Anterior cingulate cortex (tissue), 58 donors: ENCODE results near the gene AGAP3.

Experiments used
- DNase-seq, 58 donors: peaks; one replicate each; lab custom pipeline; 2025; lab: John Stamatoyannopoulos, UW

Gene AGAP3

DNA sequence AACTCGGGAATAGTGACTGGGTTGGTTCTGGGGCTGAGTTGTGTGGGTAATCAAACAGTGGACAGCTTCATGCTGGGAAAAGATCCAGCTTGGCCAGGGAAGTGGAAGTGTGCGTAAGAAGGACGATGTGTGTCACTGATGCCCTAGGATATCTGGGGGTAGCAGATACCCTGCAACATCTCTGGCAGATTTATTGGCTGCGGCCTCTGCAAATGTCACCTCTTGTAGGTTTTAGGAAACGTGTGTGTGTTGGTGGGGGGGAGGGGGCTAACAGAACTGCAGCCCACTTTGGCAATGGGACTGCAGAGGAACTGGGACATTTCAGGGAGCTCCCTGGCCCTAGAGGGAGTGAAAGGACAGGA, 965 bp upstream of the AGAP3 start:
- DNase-seq, result no peak

DNA sequence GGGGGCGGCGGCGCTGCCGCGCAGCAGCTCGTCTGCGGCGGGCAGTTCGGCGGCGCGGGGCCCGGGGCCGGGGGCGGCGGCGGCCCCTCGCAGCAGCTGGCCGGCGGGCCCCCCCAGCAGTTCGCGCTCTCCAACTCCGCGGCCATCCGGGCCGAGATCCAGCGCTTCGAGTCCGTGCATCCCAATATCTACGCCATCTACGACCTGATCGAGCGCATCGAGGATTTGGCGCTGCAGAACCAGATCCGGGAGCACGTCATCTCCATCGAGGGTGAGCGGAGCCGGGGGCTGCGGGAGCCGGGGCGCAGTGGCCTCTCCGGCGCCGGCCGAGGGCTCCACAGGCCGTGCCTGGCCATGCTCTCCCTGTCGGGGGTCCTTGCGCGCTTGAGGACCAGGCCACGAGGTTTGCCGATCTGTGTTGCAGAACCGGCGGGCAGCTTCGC, 548 bp downstream of the AGAP3 start:
- peak in 8 of 58 donors; percentile 39 to 61 (median 46) for DNase-seq

DNA sequence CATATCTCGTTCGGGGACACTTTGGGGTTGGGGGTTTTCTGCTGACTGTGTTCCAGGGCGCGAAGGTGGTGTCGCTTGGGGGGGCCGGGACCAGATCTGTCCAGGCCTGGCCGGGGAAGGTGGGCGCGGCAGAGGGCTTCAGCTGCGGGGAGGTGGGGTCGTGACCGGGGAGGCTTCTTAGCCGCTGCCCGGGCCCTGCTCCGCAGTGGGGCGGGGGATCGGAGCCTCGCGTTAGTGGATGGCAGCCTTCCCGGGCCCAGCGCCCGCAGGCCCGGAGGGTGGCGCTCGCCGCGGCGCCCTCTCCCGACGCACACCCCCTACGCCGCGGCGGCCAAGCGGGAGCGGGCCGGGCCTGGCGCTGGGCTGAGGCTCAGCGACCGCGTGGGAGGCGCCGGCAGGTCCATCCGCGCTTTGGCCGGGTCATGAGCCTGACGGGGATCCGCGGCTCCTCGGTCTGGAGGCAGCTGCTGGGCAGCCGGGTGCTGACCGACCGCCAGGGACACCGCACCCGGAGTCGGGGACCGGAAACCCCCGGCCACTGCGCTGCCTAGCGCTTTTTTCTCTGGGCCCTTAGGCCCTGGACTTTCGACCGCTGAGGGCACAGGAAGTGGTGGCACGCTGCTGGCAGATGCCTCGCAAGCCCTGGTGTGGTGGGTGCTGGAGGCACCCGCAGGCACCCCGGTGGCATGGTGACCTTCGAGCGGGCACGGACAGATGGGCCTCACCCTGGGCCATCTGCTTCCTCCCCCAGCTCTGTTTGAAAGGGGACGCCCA, 1.2 kb downstream of the AGAP3 start:
- DNase-seq, result peak in 47 of 58 donors; percentile 19 to 70 (median 49)

DNA sequence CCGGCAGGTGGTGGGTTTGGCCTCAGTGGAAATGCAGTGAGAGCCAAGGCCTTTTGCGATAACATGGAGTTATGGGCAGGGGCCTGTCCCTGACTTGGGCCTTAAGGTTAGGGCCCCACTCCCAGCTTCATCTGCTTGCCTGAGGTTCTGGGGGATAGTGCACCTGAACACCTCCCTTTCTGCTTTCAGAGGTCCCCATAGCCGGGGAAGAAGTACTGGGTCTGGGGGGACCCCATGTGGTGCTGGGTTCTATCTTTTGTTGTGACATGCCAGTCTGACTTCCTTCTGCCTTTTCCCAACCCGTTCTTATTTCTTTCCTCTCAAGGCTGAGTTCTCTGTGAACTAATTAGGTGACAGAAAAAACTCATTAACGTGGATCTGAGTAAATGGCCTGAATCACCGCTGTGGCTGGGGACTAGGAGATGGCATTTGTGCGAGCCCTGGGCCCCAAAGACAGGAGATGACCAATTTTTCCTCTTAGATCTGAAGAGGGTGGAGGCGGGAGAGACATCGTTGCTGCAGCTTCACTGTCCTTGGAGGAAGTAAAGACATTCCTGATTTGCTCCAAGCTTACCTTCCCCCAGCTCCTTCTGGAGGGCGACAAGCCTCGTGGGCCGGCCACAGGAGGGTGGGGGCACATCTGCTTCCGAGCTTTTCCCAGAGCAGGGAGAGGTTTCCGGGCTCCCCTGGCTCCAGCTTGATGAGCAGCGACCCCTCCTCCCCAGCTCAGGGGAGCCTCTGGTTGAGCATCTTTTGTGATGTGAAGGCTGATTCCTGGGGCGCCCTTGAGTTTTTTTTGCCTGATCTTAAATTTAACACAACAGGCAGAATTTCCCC, 2.0 kb downstream of the AGAP3 start:
- DNase-seq, result peak in 2 of 58 donors; percentile 26 to 33

DNA sequence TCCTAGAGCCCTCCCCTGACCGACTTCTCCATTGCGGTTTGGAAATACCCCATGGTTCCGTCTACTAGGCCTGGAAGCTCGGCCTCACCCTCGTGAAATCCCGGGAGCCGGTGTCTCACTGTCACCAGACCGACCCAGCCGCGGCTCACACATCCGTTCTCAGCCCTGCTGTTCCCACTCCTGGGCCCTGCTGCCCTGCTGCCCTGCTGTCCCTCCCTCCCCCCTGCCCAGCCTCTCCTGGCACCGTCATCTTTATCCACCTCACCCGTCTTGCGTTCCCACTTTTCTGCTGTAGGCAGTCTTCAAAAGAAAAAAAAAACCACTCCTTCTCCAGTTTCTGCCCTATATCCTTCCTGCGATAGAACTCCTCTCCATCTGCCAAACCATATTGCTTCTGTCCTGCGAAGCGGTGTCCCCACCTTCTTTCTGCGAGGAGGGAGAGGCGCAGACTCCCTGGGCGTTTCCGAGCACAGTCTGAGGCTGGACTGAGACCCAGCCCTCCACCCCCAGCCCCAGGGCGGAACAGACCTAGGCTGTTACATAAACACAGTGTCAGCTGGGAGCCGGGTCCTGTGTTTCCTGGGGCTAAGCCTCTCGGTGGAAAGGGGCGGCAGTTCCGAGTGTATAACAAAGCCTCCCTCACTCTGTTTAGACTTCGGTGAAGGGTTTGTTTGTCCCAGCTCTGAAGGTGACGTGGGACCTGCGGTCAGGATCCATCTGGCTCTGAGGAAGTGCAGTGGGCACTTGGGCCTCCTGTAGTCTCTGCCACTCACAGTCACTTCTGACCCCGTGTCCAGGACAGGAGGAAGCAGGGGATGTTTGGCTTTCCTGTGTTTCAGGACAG, 2.8 kb downstream of the AGAP3 start:
- peak in 30 of 58 donors; percentile 4 to 59 (median 32) for DNase-seq

DNA sequence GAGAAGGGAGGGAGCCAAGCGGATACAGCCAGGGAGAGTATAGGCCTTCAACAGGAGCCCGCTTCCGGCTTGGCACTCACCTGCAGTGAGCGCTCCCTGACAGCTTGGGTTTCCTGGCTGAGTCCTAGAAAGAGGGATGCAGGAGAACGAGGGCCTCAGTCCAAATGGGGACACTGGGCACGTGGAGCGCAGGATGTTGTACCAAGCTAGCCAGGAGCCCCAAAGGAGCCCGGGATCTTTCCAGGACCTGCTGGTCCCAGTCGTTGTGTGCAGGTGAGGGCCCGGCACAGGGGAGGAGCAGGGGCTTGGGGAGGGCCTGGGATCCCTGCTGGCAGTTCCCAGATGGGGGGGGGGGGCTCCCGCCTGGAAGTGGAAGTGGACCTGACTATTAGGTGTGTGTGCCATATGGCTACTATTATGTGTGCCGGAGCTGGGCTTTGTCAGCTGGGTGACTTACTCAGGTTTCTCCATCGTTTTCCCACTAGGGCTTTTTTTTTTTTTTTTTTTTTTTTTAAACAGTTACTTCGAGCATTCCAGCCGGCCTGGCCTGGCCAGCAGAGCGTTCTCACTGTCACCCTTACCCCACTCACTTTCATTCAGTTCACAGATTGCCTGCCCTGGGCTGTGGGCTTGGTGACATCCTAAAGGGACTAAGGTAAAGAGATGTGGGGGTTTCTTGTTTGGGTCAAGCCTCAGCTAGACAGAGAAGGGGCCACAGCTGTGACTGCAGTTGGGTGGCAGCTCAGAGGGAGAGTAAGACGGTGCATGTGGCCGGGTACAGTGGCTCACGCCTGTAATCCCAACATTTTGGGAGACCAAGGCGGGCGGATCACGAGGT, 3.8 kb downstream of the AGAP3 start:
- no peak for DNase-seq

DNA sequence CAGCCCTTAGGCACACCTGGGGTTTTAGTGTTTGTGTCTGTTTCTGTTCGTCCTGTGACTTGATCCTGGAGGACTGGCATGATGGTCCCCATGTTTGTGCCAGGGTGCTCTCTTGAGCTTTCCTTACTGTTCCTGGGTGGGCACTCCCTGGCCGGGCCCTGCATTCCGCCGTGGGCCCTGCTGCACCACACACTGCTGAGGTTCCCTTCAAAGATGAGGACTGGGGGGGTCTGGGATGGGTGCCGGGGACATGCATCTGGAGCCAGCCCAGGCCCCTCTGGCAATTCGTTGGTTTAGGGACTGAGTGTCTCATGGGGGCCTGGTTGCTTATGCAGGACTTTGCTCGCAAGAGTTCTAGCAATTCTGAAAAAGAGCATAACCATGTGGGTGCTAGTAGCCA, 4.7 kb downstream of the AGAP3 start:
- no peak for DNase-seq

DNA sequence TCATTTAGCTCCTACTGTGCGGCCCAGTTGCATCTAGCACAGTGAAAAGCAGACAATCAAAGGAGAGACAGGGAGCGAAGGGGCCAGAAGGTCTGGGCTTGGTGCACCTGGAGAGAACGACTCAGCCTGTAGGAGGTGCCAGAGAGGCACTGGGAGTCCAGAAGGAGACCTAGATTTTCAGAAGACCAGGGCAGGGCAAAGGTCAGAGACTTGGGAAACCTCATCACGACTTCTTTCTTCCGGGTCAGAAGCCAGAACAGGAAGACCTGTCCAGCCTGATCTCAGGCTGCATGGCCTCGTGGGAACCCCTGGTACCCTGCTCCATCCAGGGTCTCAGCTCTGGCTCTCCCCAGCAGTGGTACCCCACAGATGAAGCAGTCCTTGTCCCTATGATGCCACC, 5.2 kb downstream of the AGAP3 start:
- no peak for DNase-seq

DNA sequence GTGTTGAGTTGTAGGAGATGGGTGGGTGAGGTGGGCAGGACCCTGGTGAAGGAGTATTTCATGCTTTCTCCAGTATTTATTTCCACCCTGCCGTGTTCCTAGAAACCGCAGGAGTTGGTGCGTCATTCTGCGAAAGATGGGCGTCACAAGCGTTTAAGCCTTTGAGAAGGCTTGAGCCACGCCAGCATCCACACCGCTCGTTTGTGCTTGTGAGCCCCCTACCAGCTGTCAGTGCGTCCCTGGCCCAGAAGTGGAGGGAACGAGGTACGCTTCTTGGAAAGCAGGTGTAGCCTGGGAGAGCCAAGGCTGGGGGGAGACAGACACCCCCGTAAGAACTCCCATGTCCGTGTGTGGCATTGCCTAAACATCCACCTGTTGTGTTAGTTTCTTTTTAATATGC, 5.7 kb downstream of the AGAP3 start:
- no peak for DNase-seq

DNA sequence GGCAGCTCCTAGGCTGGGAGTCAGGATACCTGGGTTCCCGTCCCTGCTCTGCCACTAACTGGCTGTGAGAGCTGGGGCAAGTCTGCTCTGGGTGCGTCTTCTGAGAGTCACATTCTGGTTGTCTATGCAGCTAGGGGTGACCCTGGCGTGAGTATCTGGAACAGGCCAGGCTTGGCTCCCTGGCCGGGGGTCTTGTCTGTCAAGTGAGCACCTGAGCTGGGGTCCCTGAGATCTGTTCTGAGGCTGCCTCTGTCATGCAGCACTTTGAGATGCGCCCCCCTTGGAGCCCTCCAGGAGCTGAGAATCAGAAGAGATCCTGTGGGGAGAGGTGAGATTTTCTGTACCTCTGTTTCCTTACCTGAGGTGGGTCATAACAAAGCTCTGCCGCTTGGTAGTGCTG, 7.5 kb downstream of the AGAP3 start:
- DNase-seq, result no peak

DNA sequence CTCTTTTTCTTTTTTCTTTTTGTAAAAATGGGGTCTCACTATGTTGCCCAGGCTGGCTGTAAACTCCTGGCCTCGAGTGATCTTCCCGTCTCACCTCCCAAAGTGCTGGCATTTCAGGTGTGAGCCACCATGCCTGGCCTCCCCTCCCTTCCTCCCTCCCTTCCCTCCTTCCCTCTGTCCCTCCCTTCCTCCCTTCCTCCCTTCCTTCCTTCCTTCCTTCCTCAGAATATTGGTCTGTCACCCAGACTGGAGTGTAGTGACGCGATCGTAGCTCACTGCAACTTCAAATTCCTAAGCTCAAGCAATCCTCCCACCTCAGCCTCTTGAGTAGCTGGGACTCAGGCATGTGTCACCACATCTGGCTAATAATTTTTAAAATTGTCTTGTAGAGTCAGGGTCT, 8.4 kb downstream of the AGAP3 start:
- DNase-seq, result no peak

DNA sequence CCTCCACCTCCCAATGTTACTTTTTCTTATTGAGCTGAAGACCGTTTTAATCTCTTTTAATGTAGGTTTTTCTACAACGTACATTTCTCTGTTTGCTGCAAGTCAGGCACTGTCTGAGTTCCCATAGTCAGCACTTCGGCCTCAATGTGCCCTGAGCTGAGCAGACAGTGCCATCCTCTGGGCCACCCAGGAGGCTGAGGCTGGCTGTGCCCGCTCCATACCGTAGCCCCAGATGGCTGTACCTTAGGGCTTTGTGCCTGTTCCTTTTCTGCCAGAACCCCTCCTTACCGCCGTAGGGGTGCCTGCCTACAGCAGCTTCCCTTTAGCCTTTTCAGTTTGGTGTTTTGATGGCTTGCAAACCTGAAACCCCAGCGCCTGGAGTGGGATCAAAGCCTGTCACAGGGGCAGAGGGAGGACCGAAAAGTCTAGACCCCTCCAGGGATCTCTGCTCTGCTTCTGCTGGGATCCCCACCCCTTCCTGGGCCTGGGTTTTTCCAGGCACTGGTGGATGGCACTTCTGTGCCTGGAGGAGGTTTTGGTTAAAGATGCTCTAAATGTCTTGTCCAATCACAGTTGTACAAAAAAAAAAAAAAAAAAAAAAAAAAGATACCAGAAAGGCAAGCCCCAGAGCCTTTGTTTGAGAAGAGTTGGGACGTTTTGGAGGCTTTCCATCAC, 9.0 kb downstream of the AGAP3 start:
- peak in 3 of 58 donors; percentile 10 to 37 (median 22) for DNase-seq

DNA sequence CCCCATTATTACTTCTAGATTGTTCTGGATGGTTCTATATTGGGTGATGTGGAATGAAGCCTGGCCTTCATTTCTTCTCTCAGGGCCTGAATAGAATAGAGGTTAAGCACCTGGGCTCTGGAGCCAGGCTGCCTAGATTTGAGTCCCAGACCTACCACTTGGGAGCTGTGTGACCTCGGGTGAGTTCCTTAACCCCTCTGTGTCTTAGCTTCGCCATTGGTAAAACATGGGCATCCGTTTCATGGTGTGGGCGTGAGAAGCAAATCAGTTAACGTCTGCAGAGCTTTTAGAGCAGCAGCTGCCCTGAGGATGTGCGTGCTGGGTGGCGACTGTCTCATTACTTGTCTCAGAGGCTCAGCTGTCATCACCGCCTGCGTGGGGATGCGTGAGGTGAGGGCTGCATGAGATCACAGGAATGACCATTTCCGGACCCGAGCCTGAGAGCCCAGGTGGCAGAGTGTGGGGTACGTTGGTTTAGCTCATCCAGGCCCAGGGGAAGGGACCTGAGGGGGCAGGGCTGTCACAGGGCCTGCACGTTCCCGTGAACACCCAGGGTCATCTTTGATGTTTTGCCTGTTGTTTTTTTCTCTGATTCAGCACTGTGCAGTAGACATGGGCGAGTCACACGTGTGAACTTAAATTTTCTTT, 9.7 kb downstream of the AGAP3 start:
- peak in 14 of 58 donors; percentile 12 to 59 (median 26) for DNase-seq

DNA sequence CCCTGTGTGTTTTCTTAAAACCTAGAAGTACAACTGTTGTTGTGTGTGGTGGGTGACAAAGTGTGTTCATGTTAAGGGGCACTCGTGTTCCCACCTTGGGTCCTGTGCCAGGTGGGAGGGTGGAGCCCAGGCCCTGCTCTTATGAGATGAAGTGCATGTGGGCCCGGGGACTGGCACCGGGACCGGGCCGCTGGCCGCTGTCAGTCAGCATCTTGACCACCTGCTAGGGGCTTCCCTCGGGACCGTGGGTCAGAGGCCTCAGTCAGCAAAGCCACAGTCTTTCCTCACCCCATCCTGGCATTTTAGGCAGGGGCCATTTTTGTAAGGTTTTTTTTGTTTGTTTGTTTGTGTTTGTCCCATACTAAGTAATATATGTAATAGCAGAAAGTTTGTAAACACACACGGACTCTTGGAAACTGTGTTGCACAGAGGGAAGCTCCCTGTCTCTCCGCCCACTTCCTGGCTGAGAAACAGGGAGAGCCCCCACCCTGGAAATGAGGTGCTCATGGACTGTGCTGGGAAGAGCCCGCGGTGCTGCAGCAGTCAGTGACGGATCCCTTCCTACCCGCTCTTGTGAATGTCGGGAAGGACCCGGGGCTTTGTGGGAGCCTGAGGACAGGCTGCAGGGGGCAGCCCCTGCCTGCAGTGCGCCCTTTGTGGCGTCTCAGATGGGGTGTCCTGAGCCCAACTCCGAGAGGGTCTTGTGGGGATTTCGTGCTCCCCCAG, 13.4 kb downstream of the AGAP3 start:
- DNase-seq, result no peak

DNA sequence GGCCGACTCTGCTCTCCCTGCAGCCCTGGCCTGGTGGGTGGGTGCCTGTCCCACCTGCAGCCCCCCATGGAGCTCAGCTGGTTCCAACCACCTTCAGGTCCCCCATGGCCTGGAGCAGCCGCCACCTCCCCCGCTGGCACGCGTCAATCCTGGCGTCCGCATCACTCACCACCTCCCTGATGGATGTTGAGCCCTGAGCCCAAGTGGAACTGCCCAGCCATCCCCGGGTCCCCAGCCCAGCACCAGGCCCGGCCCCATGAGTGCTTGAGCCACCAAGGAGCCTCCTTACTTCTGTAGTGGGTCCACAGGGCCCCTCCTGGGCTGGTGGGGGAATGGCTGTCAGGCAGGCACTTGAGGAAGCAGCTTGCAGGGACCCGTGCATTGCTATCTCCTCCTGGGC, 14.6 kb downstream of the AGAP3 start:
- no peak for DNase-seq

DNA sequence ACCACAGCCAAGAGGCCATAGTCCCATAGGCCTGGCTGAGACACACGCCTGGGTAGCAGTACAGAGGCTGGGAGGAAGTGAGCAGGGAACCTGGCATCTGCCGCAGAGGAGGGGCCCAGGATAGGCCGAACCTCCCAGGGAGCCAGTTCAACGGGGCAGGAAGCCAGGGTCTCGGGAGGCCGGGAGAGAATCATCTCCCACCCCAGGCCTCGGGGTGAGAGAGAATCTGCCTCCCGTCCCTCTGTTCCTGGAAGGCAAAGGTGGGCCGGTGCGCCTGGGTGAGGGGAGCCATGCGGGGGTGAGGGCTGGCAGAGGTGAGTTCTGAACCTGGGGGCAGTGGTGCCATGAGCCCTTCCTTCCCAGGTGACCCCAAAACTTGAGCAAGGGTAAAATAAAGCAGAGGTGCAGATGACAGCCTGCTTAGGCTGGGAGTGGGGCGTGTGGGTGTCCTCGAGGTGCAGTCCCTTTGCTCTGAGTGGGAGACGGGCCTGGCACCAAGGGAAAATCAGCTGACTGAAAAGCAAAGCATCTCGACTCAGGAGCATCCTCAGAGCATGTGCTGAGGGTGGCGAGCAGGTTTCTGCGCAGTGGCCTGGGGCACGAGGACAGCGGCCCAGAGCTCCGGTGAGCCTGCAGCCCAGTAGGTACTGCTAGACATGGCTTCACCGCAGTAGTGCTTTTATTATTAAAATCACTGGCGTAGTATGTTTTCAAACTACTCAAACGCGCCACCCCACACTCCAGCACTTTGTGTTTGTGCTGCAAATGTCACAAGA, 15.5 kb downstream of the AGAP3 start:
- no peak for DNase-seq

DNA sequence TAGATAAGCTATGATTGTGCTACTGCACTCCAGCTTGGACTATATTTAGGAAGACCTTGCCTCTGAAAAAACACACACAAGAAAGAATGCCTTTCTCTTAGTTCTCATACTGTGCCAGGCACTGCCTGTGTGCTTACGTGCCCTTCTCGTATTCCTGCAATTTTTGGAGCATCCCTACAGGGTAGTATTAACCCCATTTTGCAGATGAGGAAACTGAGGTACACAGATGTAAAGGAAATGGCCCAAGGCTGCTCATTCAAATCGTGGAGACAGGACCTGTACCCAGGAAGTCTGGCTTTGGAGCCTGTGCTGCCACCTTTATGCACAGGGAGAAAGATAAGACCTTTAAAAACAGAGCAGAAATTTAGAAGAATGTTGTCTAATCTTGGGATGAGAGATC, 16.7 kb downstream of the AGAP3 start:
- DNase-seq, result no peak
